Vagina (tissue), 2 donors: ENCODE results near the gene ABLIM2. TPM values are rescaled to one million over a fixed set of nuclear protein-coding genes. Genes with fewer than 3 reads are reported as not detected.

Experiments used
- DNase-seq, 2 donors: peaks; one replicate each; pipeline ENCODE4 v3.0.0-alpha.2; 2017; ENCODE audit errors: extremely low spot score in 2 of 2
- H3K27ac ChIP-seq: fragments of 200-600 bp; sonication (generic); one replicate; pipeline ENCODE4 v1.5.1; 2019
- H3K27me3 ChIP-seq: fragments of 200-600 bp; sonication (generic); one replicate; pipeline ENCODE4 v1.5.1; 2019
- H3K36me3 ChIP-seq, 2 donors: fragments of 200-600 bp; sonication (generic); one replicate each; pipeline ENCODE4 v1.5.1; 2017 to 2019
- H3K4me1 ChIP-seq: fragments of 200-600 bp; sonication (generic); one replicate; pipeline ENCODE4 v1.5.1; 2019
- H3K4me3 ChIP-seq, 2 donors: fragments of 200-600 bp; sonication (generic); 1 replicate in 1 of 2; 2 replicates in 1 of 2; pipeline ENCODE4 v1.5.1; 2016 to 2019
- H3K9me3 ChIP-seq: fragments of 200-600 bp; sonication (generic); one replicate; pipeline ENCODE4 v1.5.1; 2019
- POLR2A ChIP-seq, 2 donors: fragments of 450-650 bp; IDR thresholded peaks; one replicate each; pipeline ENCODE4 v1.6.1; 2017; ENCODE audit warnings: antibody characterized with exemption in 2 of 2, mild to moderate bottlenecking in 2 of 2, moderate library complexity in 2 of 2
- POLR2AphosphoS5 ChIP-seq, 2 donors: sonication (generic); formaldehyde crosslinking; IDR thresholded peaks; one replicate each; pipeline ENCODE4 v1.9.0; 2017; ENCODE audit warnings: antibody characterized with exemption in 2 of 2, mild to moderate bottlenecking in 2 of 2, low read depth in 1 of 2; ENCODE audit not compliant: insufficient read depth in 1 of 2
- intact Hi-C: fragments of 100-400 bp; cut with DNase I; formaldehyde crosslinking; loops from one replicate; pipeline ENCODE4 v1.15.1; 2023
- total RNA-seq: library from RNA; depleted of rRNA; stranded (reverse); fragments of >200 nt; gene quantifications from one replicate; pipeline ENCODE4 v1.2.3, GENCODE V29; 2016
- TF ChIP-seq, protein P1 (sequence below), 3 experiments: fragments of 450-650 bp in 2 of 3; fragments of 200-600 bp in 1 of 3; sonication (generic) in 1 of 3; IDR thresholded peaks; one replicate each; pipeline ENCODE4 v1.5.1; 2017 to 2019; ENCODE audit warnings: antibody characterized with exemption in 3 of 3, mild to moderate bottlenecking in 2 of 3, moderate library complexity in 2 of 3

The ABLIM2 gene
- total RNA-seq, 1 donor from 2014 or later: 15.5 TPM

DNA sequence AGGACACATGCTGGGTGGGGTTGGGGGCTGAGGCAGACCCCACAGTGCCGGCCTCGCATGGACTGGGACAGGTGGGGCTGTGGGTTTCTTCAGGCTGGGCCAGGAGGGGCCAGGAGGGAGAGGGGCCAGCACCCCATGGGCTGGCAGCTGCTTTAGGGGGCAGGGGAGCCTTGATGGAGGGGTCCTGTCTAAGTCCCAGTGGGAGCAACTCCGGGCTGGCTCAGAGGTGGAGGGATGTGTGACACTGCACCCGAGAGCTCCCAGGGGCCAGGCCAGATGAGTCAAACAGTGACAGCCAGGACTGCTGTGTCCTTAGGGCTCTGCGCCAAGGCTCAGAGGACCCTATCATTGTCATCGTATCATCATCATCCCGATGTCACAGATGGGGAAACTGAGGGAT is 4.4 kb upstream of the ABLIM2 start:
- TF ChIP-seq, protein P1, sequence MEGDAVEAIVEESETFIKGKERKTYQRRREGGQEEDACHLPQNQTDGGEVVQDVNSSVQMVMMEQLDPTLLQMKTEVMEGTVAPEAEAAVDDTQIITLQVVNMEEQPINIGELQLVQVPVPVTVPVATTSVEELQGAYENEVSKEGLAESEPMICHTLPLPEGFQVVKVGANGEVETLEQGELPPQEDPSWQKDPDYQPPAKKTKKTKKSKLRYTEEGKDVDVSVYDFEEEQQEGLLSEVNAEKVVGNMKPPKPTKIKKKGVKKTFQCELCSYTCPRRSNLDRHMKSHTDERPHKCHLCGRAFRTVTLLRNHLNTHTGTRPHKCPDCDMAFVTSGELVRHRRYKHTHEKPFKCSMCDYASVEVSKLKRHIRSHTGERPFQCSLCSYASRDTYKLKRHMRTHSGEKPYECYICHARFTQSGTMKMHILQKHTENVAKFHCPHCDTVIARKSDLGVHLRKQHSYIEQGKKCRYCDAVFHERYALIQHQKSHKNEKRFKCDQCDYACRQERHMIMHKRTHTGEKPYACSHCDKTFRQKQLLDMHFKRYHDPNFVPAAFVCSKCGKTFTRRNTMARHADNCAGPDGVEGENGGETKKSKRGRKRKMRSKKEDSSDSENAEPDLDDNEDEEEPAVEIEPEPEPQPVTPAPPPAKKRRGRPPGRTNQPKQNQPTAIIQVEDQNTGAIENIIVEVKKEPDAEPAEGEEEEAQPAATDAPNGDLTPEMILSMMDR (IDR thresholded peaks at IDR 0.05): no peak
- TF ChIP-seq POLR2AphosphoS5 (IDR thresholded peaks at IDR 0.05; ENCODE audit: insufficient read depth in 1 of 2, low read depth in 1 of 2): no peak
- no peak for TF ChIP-seq POLR2A (IDR thresholded peaks at IDR 0.05)
- Histone ChIP-seq H3K27ac (no peak overlapping the region), H3K4me1 (peaks cover 19% of the 10 kb centered on the region), H3K27me3 (peaks cover 3% of the 10 kb centered on the region), H3K4me3 (no peak overlapping the region), H3K9me3 (no peaks in the 10 kb centered on the region), H3K36me3 (no peaks in the 10 kb centered on the region)
- DNase-seq: no peak
- intact Hi-C loops: no loop called here

DNA sequence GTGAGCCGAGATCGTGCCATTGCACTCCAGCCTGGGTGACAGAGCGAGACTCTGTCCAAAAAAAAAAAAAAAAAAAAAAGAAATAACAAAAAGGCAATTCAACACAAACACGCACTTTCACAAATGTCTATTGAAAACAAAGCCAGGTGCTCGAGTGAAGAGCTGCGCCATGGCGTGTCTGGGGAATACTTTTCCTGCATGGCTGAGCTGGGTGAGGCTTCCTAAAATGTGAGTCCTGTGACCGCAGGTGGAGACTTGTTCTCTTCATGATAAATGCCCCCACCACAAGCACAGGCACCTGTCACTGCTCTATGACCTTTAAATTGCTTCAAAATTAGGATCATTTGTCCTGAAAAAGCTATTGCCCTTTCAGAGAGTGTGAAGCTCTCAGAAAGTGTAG is 4.0 kb upstream of the ABLIM2 start:
- Histone ChIP-seq H3K27ac (no peak overlapping the region), H3K27me3 (peaks cover 5% of the 10 kb centered on the region), H3K4me3 (no peak overlapping the region), H3K36me3 (no peaks in the 10 kb centered on the region), H3K4me1 (peaks cover 23% of the 10 kb centered on the region), H3K9me3 (no peaks in the 10 kb centered on the region)
- DNase-seq: no peak
- intact Hi-C loops: no loop called here
- TF ChIP-seq POLR2A (IDR thresholded peaks at IDR 0.05): no peak
- TF ChIP-seq, protein P1 (IDR thresholded peaks at IDR 0.05): no peak
- TF ChIP-seq POLR2AphosphoS5 (IDR thresholded peaks at IDR 0.05; ENCODE audit: insufficient read depth in 1 of 2, low read depth in 1 of 2): no peak

DNA sequence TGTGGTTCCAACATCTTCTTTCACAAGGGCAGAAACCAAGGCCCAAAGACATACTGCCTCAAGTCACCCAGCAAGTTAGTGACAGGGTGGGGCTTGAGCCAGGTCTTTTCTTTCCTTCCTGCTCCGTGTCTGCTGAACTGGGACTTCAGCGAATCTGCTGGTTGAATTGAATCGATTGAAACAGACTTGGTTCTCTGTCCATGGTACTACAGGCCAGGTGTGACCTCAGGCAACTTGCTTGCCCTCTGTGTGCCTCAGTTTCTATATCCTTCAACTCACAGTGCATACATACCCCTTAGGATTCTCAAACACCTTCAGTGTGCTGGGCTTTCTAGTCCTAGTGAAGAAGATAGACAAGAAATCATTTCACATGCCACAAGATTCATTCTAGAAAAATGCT is 2.0 kb upstream of the ABLIM2 start:
- intact Hi-C loops: no loop called here
- Histone ChIP-seq H3K27me3 (peaks cover 5% of the 10 kb centered on the region), H3K36me3 (no peaks in the 10 kb centered on the region), H3K4me3 (no peak overlapping the region), H3K4me1 (peaks cover 30% of the 10 kb centered on the region), H3K27ac (no peak overlapping the region), H3K9me3 (no peaks in the 10 kb centered on the region)
- no peak for DNase-seq
- TF ChIP-seq, protein P1 (IDR thresholded peaks at IDR 0.05): no peak
- TF ChIP-seq POLR2AphosphoS5 (IDR thresholded peaks at IDR 0.05; ENCODE audit: insufficient read depth in 1 of 2, low read depth in 1 of 2) (no peak), POLR2A (IDR thresholded peaks at IDR 0.05) (no peak)

DNA sequence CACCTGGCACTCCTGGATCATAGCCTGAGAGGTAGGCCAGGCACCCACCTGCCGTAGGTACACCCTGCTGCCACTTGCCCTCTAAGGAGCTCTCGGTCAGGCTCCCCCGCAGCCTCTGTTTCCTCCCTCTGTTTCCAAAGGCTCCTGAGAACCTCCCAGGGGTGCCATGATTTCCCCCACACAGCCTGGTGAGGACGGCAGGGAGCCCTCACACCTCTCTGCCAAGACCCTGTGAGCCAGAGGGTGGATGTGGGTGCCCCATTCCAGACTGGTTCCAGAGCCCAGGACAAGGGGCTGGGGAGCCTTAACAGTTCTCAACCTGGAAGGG is 1.6 kb upstream of the ABLIM2 start:
- TF ChIP-seq, protein P1 (IDR thresholded peaks at IDR 0.05): no peak
- H3K27ac ChIP-seq: no peak overlapping the region
- intact Hi-C loops: no loop called here

DNA sequence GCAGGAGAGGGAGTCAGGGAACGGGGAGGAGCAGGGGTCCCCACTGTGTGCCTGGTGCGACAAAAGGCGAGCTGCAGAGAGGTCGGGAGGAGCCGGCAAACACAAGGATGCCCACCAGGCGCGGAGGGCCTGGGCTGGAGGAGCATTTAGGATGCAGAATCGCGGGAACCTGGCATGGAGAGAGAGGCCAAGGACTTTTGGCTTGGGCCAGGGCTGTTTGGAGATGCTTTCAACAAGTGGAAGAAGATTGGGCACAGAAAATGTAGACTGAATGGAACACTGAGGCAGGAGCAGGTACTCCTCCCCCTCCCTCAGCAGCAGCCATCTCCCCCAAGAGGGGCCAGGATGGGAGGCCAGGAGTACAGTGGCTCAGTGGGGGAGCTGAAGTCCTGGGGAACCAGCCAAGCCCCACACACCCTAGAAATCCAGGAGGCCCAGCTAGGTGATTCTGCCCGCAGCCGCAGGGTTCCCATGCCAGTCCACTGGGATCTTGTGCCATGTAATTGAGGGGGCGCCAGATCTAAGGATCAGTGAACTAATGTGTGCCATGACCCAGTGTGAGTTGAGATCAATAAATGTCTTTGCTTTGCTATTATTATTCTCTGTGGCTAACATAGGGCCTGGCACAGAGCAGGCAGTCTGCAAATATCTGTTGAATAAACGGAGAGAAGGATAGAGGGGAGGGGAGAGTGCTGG is 1.1 kb upstream of the ABLIM2 start:
- H3K27me3 ChIP-seq: peaks cover 5% of the 10 kb centered on the region
- peaks cover 30% of the 10 kb centered on the region for H3K4me1 ChIP-seq
- H3K4me3 ChIP-seq: peak overlapping the region; percentile 64 to 76
- intact Hi-C loops: no loop called here
- no peak for TF ChIP-seq POLR2A (IDR thresholded peaks at IDR 0.05)
- TF ChIP-seq POLR2AphosphoS5 (IDR thresholded peaks at IDR 0.05; ENCODE audit: insufficient read depth in 1 of 2, low read depth in 1 of 2): no peak
- no peaks in the 10 kb centered on the region for H3K9me3 ChIP-seq
- peak overlapping the region; percentile 53 for H3K27ac ChIP-seq
- DNase-seq: no peak
- no peaks in the 10 kb centered on the region for H3K36me3 ChIP-seq

More for the DNA sequence above, 1.6 kb upstream of the ABLIM2 start:
- Histone ChIP-seq H3K4me1 (peaks cover 30% of the 10 kb centered on the region), H3K36me3 (no peaks in the 10 kb centered on the region), H3K9me3 (no peaks in the 10 kb centered on the region), H3K4me3 (no peak overlapping the region), H3K27me3 (peaks cover 5% of the 10 kb centered on the region)
- DNase-seq: no peak
